Common myeloid progenitor, CD34-positive (primary cell): Measurements from ENCODE around the gene FAM240A.

Source experiments
- CTCF ChIA-PET: fragments of 350-600 bp; sonication (Branson Sonifier 250); formaldehyde crosslinking; loops from one replicate; lab custom pipeline; 2021; ENCODE audit warnings: antibody characterized with exemption; lab: Charles Lee
- POLR2A ChIA-PET: fragments of 350-600 bp; sonication (Branson Sonifier 250); formaldehyde crosslinking; loops from one replicate; lab custom pipeline; 2021; ENCODE audit warnings: antibody characterized with exemption; lab: Charles Lee
- DNase-seq, 3 donors: peaks; one replicate each; pipeline versions ENCODE4 v3.0.0 to v3.0.0-alpha.2; 2013
- H3K27ac ChIP-seq, 2 experiments: 1 replicate in 1 of 2; 2 replicates in 1 of 2; pipeline ENCODE4 v1.7.0; 2013; ENCODE audit warnings: inconsistent platforms in 2 of 2, low read length in 2 of 2, mild to moderate bottlenecking in 2 of 2, low read depth in 1 of 2, moderate library complexity in 1 of 2; ENCODE audit not compliant: severe bottlenecking in 2 of 2, insufficient read depth in 1 of 2, poor library complexity in 1 of 2
- H3K27me3 ChIP-seq, 5 experiments: replicated peaks in 2 of 5; 1 replicate in 3 of 5; 2 replicates in 2 of 5; pipeline versions ENCODE4 v1.6.1 to v1.7.0; 2013; ENCODE audit warnings: low read length in 4 of 5, mild to moderate bottlenecking in 2 of 5, moderate library complexity in 2 of 5, inconsistent platforms in 1 of 5; ENCODE audit not compliant: insufficient read depth in 5 of 5, control insufficient read depth in 4 of 5
- H3K36me3 ChIP-seq, 4 experiments: 1 replicate in 2 of 4; 2 replicates in 2 of 4; pipeline versions ENCODE4 v1.6.1 to v1.7.0; 2013; ENCODE audit warnings: low read length in 3 of 4, control low read depth in 1 of 4, mild to moderate bottlenecking in 1 of 4; ENCODE audit not compliant: control insufficient read depth in 4 of 4, insufficient read depth in 4 of 4
- H3K4me1 ChIP-seq, 4 experiments: 1 replicate in 3 of 4; 2 replicates in 1 of 4; pipeline versions ENCODE4 v1.6.1 to v1.7.1; 2013; ENCODE audit warnings: low read length in 3 of 4, mild to moderate bottlenecking in 3 of 4, control low read depth in 1 of 4, inconsistent platforms in 1 of 4, moderate library complexity in 1 of 4; ENCODE audit not compliant: control insufficient read depth in 4 of 4, insufficient read depth in 4 of 4; ENCODE audit errors: control extremely low read depth in 1 of 4
- H3K4me3 ChIP-seq, 7 experiments: 1 replicate in 4 of 7; 2 replicates in 3 of 7; pipeline versions ENCODE4 v1.5.1 to v1.7.0; 2013; ENCODE audit warnings: mild to moderate bottlenecking in 7 of 7, low read length in 6 of 7, moderate library complexity in 6 of 7, inconsistent platforms in 2 of 7, low read depth in 2 of 7, control low read depth in 1 of 7; ENCODE audit not compliant: insufficient read depth in 4 of 7, control insufficient read depth in 1 of 7; ENCODE audit errors: extremely low read depth in 1 of 7
- H3K9me3 ChIP-seq, 5 experiments: 1 replicate in 4 of 5; 2 replicates in 1 of 5; pipeline versions ENCODE4 v1.6.1 to v1.7.1; 2013; ENCODE audit warnings: low read length in 4 of 5, mild to moderate bottlenecking in 2 of 5, inconsistent platforms in 1 of 5, low read depth in 1 of 5, moderate library complexity in 1 of 5; ENCODE audit not compliant: control insufficient read depth in 4 of 5, insufficient read depth in 2 of 5; ENCODE audit errors: control extremely low read depth in 1 of 5
- WGBS: methylation state at CpG from one replicate; pipeline ENCODE4 v1.1.5; 2013; ENCODE audit not compliant: insufficient coverage; 5-methylcytosine and 5-hydroxymethylcytosine counted together

FAM240A gene

DNA sequence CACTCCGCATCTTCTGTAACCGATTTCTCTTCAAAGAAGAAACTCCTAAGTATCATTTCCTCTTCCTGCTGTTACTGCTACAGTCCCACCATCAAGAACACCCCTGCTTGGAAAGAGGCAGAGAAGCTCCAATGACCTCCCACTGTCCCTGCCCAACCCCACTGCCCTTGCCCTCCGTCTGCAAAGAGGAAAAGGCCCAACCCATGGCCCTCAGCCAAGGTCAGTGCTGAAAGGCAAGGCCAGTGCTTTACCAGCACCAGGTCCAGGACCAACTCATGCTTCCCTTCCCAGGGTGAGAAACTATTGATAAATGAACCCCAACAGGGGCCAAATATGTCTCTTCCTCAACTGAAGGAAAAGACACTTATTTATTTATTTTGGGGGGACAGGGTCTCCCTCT lies 22.5 kb downstream of the FAM240A start:
- 0% methylated on average over 1 of the region's 3 CpGs for WGBS
- CTCF ChIA-PET = no interaction called here
- POLR2A ChIA-PET = no interaction called here

DNA sequence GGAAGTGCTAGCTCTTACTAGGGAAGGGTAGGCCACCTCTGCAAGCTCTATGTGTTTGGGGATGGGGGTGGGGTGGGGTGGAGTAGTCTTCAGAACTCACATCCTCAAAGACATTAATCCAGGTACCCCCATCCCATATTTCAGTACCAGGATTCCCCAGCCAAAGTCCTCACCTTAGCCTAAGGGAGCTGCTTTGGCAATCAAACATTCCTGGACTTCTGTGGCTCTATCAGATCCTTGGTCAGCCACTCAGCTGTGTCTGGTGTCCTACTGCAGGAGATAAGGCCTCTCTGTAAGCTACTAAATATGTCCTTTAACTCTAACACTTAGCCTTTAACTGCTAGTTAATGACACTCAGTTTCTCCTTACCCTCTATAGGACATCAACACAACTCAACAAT lies 26.9 kb downstream of the FAM240A start:
- Histone ChIP-seq H3K36me3 (no peaks in the 10 kb centered on the region), H3K4me3 (no peak overlapping the region), H3K27me3 (no peaks in the 10 kb centered on the region), H3K27ac (no peak overlapping the region), H3K9me3 (peaks cover 2 to 10% (median 3%) of the 10 kb centered on the region in 5 experiments), H3K4me1 (peaks cover 0 to 3% (median 1%) of the 10 kb centered on the region in 4 experiments)
- ChIA-PET POLR2A (no interaction called here), CTCF (interaction anchor here (0.7 to 1.4 kb wide), 4 partner anchors 9 to 149 kb away, joined by 3 read pairs; no protein-coding TSS in a partner anchor)
- no peak for DNase-seq

More for the DNA sequence above, 22.5 kb downstream of the FAM240A start:
- DNase-seq = no peak
- Histone ChIP-seq H3K27ac (no peak overlapping the region), H3K9me3 (peaks cover 0 to 3% (median 0%) of the 10 kb centered on the region in 5 experiments), H3K36me3 (no peaks in the 10 kb centered on the region), H3K4me3 (no peak overlapping the region), H3K4me1 (peaks cover 0 to 5% (median 3%) of the 10 kb centered on the region in 4 experiments), H3K27me3 (no peaks in the 10 kb centered on the region)

DNA sequence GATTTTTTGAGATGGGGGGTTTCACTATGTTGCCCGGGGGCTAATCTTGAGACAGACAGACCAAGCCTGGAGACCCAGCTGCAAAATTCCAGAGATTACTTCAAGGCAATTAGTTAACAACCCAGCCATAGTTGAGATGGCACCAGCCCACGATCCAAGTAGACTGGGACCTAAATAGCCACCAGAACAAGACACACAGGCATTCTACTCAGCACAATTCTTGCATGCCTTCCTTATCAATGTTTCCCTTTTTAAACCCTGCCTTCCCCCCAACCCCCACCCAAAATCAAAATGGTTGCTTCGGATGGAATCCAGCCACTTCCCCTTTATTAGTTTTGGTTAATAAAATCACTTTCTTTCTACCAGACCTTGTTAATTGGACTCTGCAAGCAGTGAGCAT lies 28.6 kb downstream of the FAM240A start:
- peak in 2 of 3 donors; percentile 17 to 32 for DNase-seq
- 80% methylated on average over 3 of the region's 3 CpGs for WGBS
- no peaks in the 10 kb centered on the region for H3K36me3 ChIP-seq
- no peak overlapping the region for H3K27ac ChIP-seq
- H3K9me3 ChIP-seq = peaks cover 2 to 10% (median 3%) of the 10 kb centered on the region in 5 experiments
- ChIA-PET CTCF (interaction anchor here (0.6 to 1.4 kb wide), 5 partner anchors 9 to 1130 kb away, joined by 3 to 4 read pairs (median 3); no protein-coding TSS in a partner anchor), POLR2A (no interaction called here)
- H3K4me1 ChIP-seq = peaks cover 0 to 3% (median 1%) of the 10 kb centered on the region in 4 experiments
- H3K4me3 ChIP-seq = no peak overlapping the region
- no peaks in the 10 kb centered on the region for H3K27me3 ChIP-seq

DNA sequence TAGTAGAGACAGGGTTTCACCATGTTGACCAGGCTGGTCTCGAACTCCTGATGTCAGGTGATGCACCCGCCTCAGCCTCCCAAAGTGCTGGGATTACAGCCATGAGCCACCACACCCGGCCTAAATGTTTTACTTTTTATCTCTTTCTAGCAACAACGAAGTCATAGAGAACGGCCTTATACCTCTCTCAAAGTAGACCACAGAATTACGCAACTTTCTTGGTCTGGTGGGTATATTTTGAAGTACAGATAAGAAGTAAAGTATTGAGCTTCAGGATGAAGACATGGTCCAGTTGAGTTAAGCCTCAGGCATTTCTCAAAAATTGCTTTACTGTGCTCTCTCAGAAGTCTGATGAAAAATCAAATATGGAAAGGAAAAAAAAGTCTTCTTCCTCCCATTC lies 30.6 kb downstream of the FAM240A start:
- peak; percentile 6 to 72 (median 71) for DNase-seq
- 57% methylated on average over 4 of the region's 6 CpGs for WGBS
- ChIA-PET POLR2A (interaction anchor here (0.7 kb wide), 1 partner anchor 27 kb away, joined by 3 read pairs; no protein-coding TSS in a partner anchor), CTCF (no interaction called here)
- H3K9me3 ChIP-seq = peaks cover 2 to 10% (median 3%) of the 10 kb centered on the region in 5 experiments
- H3K4me3 ChIP-seq = no peak overlapping the region
- H3K27ac ChIP-seq = no peak overlapping the region
- no peaks in the 10 kb centered on the region for H3K36me3 ChIP-seq
- H3K27me3 ChIP-seq = no peaks in the 10 kb centered on the region
- peaks cover 0 to 3% (median 1%) of the 10 kb centered on the region in 4 experiments for H3K4me1 ChIP-seq

DNA sequence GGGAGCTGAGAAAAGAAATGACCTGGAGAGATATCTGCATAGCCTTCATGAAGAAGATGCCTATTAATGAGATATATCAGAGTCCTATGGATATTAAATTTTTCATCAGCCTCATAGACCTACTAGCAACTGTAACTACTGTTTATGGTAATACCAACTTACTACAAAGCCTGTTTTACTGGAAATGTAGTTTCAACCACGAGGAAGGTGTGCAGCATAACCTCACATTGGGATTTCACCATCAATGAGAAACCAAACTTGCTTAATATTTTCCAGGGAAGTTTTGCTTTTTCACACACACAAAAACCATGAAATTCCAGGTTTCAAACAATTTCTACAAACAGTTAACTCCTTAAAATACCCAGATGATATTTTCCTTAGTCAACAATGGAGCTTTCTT lies 31.4 kb downstream of the FAM240A start:
- ChIA-PET POLR2A (no interaction called here), CTCF (no interaction called here)
- Histone ChIP-seq H3K4me1 (peaks cover 0 to 3% (median 1%) of the 10 kb centered on the region in 4 experiments), H3K27me3 (no peaks in the 10 kb centered on the region), H3K4me3 (no peak overlapping the region), H3K27ac (no peak overlapping the region), H3K36me3 (no peaks in the 10 kb centered on the region), H3K9me3 (peaks cover 2 to 9% (median 3%) of the 10 kb centered on the region in 5 experiments)
- 100% methylated on average over 1 of the region's 1 CpG for WGBS
- no peak for DNase-seq

DNA sequence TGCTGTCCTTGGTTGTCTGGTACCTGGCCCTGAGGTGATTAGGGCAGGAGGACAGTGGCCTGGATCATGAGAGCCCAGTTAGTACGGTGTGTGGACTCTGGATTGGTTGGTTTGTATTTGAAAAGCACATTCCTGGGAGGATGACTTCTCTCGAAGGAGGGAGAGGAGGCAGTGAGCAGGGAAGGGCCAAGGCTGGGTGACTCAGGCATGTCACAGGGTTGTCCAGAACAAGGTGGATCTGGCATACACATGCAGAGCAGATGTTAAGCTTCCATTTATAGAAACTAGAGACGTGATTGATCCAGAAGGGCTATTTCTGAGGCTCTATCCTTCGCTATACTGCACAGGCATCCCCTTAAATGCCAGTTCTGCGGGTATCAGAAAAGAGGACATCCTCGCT lies 34.4 kb downstream of the FAM240A start:
- DNase-seq = no peak
- 60% methylated on average over 6 of the region's 6 CpGs for WGBS
- POLR2A ChIA-PET = no interaction called here

DNA sequence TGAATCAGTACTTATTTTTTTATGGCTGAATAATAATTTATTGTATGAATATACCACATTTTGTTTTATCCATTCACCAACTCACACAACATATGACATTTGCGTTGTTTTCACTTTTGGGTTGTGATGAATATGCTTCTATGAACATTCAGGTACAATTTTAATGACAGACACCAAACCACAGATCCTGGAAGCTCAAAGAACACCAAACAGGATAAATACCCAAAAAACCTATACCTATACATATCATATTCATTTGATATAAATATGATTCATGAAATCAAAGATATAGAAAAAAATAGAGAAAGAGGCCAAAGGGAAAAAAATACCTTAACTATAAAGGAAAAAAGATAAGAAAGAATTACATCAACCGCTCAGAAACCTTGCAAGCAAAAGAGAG lies 35.8 kb downstream of the FAM240A start:
- Histone ChIP-seq H3K4me3 (no peak overlapping the region), H3K27ac (no peak overlapping the region), H3K27me3 (no peaks in the 10 kb centered on the region), H3K4me1 (peaks cover 0 to 2% (median 0%) of the 10 kb centered on the region in 4 experiments), H3K9me3 (peaks cover 0 to 5% (median 0%) of the 10 kb centered on the region in 5 experiments), H3K36me3 (no peaks in the 10 kb centered on the region)
- WGBS = no CpG with 5 or more reads among the region's 2 CpGs
- no peak for DNase-seq
- ChIA-PET POLR2A (no interaction called here), CTCF (no interaction called here)

More for the DNA sequence above, 34.4 kb downstream of the FAM240A start:
- Histone ChIP-seq H3K9me3 (no peaks in the 10 kb centered on the region), H3K27ac (no peak overlapping the region), H3K36me3 (no peaks in the 10 kb centered on the region), H3K27me3 (no peaks in the 10 kb centered on the region), H3K4me1 (peaks cover 0 to 2% (median 0%) of the 10 kb centered on the region in 4 experiments), H3K4me3 (no peak overlapping the region)
- CTCF ChIA-PET = no interaction called here
